ENCODE measurements around the gene CAMK1G.

Gene CAMK1G

GRCh38 chr1:209601809-209602657 lies 18.5 kb downstream of the CAMK1G start:
- DNase-seq: peak; percentile 28 to 36

- no peak for DNase-seq
Observed at GRCh38 chr1:209603877-209604276, 20.4 kb downstream of the CAMK1G start.

- peak in 1 of 2 donors; percentile 30 for DNase-seq
Observed at GRCh38 chr1:209607102-209607794, 23.7 kb downstream of the CAMK1G start.

GRCh38 chr1:209607795-209608178 lies 24.3 kb downstream of the CAMK1G start:
- DNase-seq: no peak

- DNase-seq: no peak
Observed at GRCh38 chr1:209609041-209609790, 25.7 kb downstream of the CAMK1G start.

- no peak for DNase-seq
Observed at GRCh38 chr1:209609791-209610630, 26.5 kb downstream of the CAMK1G start.

GRCh38 chr1:209610631-209610905 lies 27.1 kb downstream of the CAMK1G start:
- DNase-seq: no peak

- DNase-seq: no peak
Observed at GRCh38 chr1:209611771-209612570, 28.5 kb downstream of the CAMK1G start.

- DNase-seq: no peak
Observed at GRCh38 chr1:209612646-209613399, 29.3 kb downstream of the CAMK1G start.

GRCh38 chr1:209613400-209614150 lies 30.1 kb downstream of the CAMK1G start:
- no peak for DNase-seq

GRCh38 chr1:209614151-209614420 lies 30.6 kb downstream of the CAMK1G start:
- no peak for DNase-seq

GRCh38 chr1:209614906-209615305 lies 31.4 kb downstream of the CAMK1G start:
- DNase-seq: no peak

GRCh38 chr1:209616366-209617046 lies 33.0 kb downstream of the CAMK1G start:
- DNase-seq: no peak

- no peak for DNase-seq
Observed at GRCh38 chr1:209617047-209617673, 33.6 kb downstream of the CAMK1G start.

- no peak for DNase-seq
Observed at GRCh38 chr1:209617755-209618154, 34.2 kb downstream of the CAMK1G start.

GRCh38 chr1:209618291-209618690 lies 34.8 kb downstream of the CAMK1G start:
- no peak for DNase-seq

- DNase-seq: no peak
Observed at GRCh38 chr1:209618756-209619420, 35.4 kb downstream of the CAMK1G start.

GRCh38 chr1:209619696-209620486 lies 36.4 kb downstream of the CAMK1G start:
- no peak for DNase-seq
